Stomach (tissue), 9 donors: ENCODE results near the gene MFAP4. TPM values are rescaled to one million over a fixed set of nuclear protein-coding genes. Genes with fewer than 3 reads are reported as not detected.

ENCODE experiments used
- DNase-seq, 2 donors: peaks; one replicate each; pipeline versions ENCODE4 v3.0.0 to v3.0.0-alpha.2; 2013 to 2019
- H3K27ac ChIP-seq, 5 donors: fragments of 200-600 bp in 4 of 5; sonication (generic) in 4 of 5; one replicate each; pipeline ENCODE4 v1.5.1; 2013 to 2019; ENCODE audit warnings: mild to moderate bottlenecking in 1 of 5, moderate library complexity in 1 of 5
- H3K27me3 ChIP-seq, 3 donors: fragments of 200-600 bp; sonication (generic); one replicate each; pipeline ENCODE4 v1.5.1; 2017 to 2019; ENCODE audit warnings: mixed run types in 1 of 3
- H3K36me3 ChIP-seq, 4 donors: fragments of 200-600 bp; sonication (generic); 1 replicate in 3 of 4; 2 replicates in 1 of 4; pipeline ENCODE4 v1.5.1; 2016 to 2019
- H3K4me1 ChIP-seq, 4 donors: fragments of 200-600 bp; sonication (generic); one replicate each; pipeline ENCODE4 v1.5.1; 2016 to 2019
- H3K4me3 ChIP-seq, 4 donors: fragments of 200-600 bp; sonication (generic) in 3 of 4; one replicate each; pipeline ENCODE4 v1.5.1; 2016 to 2019; ENCODE audit warnings: mild to moderate bottlenecking in 1 of 4
- H3K9me3 ChIP-seq, 4 donors: fragments of 200-600 bp; sonication (generic); one replicate each; pipeline ENCODE4 v1.5.1; 2016 to 2019
- EP300 ChIP-seq: sonication (generic); formaldehyde crosslinking; IDR thresholded peaks from one replicate; pipeline ENCODE4 v1.6.1; 2017; ENCODE audit warnings: antibody characterized with exemption
- POLR2A ChIP-seq, 4 donors: fragments of 450-650 bp; IDR thresholded peaks; one replicate each; pipeline ENCODE4 v1.6.1; 2016; ENCODE audit warnings: antibody characterized with exemption in 4 of 4, control low read depth in 2 of 4, mild to moderate bottlenecking in 1 of 4, moderate library complexity in 1 of 4
- POLR2AphosphoS5 ChIP-seq, 3 donors: sonication (generic); formaldehyde crosslinking; IDR thresholded peaks; one replicate each; pipeline ENCODE4 v1.6.1; 2016; ENCODE audit warnings: antibody characterized with exemption in 3 of 3
- WGBS, 5 donors: extraction: QIAGEN DNeasy Blood & Tissue Kit in 3 of 5; methylation state at CpG; one replicate each; pipeline versions ENCODE4 v1.1.5 to v1.1.7; 2013 to 2018; 5-methylcytosine and 5-hydroxymethylcytosine counted together
- intact Hi-C: fragments of 100-400 bp; cut with DNase I; formaldehyde crosslinking; loops from one replicate; pipeline ENCODE4 v1.15.1; 2023; ENCODE audit warnings: low total_unique reads
- polyA plus RNA-seq, 3 donors: library from polyadenylated mRNA; stranded (reverse); fragments of 200-250 nt; gene quantifications; one replicate each; pipeline ENCODE4 v1.2.3, GENCODE V29; 2013
- total RNA-seq, 5 donors: library from RNA; depleted of rRNA; stranded (reverse); fragments of >200 nt; gene quantifications; one replicate each; pipeline versions ENCODE4 v1.1.0 to v1.2.3, GENCODE V29; 2014 to 2016
- TF ChIP-seq, protein P1 (sequence below), 7 experiments: fragments of 450-650 bp in 4 of 7; fragments of 200-600 bp in 3 of 7; sonication (generic) in 3 of 7; IDR thresholded peaks; one replicate each; pipeline ENCODE4 v1.5.1; 2016 to 2019; ENCODE audit warnings: antibody characterized with exemption in 7 of 7, control low read depth in 2 of 7, mild to moderate bottlenecking in 1 of 7
- donor health status: healthy with polysubstance abuse.
- donor health status: Bipolar disorder and iron deficiency.
- donor health status: healthy.

The MFAP4 gene
- total and polyA plus RNA-seq, 8 donors, result 29.3 to 125 (median 55.4) TPM

DNA sequence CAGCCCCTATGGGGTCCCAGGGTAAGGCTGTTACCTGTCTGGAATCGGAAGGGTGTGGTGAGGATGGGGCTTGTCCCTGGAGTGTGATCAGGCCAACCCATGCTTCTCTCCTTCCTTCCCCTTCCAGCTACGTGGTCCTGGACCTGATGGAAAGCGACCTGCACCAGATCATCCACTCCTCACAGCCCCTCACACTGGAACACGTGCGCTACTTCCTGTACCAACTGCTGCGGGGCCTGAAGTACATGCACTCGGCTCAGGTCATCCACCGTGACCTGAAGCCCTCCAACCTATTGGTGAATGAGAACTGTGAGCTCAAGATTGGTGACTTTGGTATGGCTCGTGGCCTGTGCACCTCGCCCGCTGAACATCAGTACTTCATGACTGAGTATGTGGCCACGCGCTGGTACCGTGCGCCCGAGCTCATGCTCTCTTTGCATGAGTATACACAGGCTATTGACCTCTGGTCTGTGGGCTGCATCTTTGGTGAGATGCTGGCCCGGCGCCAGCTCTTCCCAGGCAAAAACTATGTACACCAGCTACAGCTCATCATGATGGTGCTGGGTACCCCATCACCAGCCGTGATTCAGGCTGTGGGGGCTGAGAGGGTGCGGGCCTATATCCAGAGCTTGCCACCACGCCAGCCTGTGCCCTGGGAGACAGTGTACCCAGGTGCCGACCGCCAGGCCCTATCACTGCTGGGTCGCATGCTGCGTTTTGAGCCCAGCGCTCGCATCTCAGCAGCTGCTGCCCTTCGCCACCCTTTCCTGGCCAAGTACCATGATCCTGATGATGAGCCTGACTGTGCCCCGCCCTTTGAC lies 6.3 kb downstream of the MFAP4 start:
- intact Hi-C loops, result no loop called here
- TF ChIP-seq EP300 (no peak), POLR2AphosphoS5 (IDR thresholded peaks at IDR 0.05) (no peak), POLR2A (IDR thresholded peaks at IDR 0.05) (no peak)
- TF ChIP-seq, protein P1, sequence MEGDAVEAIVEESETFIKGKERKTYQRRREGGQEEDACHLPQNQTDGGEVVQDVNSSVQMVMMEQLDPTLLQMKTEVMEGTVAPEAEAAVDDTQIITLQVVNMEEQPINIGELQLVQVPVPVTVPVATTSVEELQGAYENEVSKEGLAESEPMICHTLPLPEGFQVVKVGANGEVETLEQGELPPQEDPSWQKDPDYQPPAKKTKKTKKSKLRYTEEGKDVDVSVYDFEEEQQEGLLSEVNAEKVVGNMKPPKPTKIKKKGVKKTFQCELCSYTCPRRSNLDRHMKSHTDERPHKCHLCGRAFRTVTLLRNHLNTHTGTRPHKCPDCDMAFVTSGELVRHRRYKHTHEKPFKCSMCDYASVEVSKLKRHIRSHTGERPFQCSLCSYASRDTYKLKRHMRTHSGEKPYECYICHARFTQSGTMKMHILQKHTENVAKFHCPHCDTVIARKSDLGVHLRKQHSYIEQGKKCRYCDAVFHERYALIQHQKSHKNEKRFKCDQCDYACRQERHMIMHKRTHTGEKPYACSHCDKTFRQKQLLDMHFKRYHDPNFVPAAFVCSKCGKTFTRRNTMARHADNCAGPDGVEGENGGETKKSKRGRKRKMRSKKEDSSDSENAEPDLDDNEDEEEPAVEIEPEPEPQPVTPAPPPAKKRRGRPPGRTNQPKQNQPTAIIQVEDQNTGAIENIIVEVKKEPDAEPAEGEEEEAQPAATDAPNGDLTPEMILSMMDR (IDR thresholded peaks at IDR 0.05), result no peak
- WGBS, 5 donors, result 89 to 94% (median 92%) methylated on average over 23 to 29 of the region's 29 CpGs
- Histone ChIP-seq H3K36me3 (peaks cover 46 to 62% (median 55%) of the 10 kb centered on the region in 4 donors), H3K9me3 (no peaks in the 10 kb centered on the region), H3K27me3 (no peaks in the 10 kb centered on the region), H3K4me3 (no peak overlapping the region), H3K4me1 (peaks cover 45 to 84% (median 78%) of the 10 kb centered on the region in 4 donors), H3K27ac (peak overlapping the region in 1 of 5 donors; percentile 96)
- no peak for DNase-seq

DNA sequence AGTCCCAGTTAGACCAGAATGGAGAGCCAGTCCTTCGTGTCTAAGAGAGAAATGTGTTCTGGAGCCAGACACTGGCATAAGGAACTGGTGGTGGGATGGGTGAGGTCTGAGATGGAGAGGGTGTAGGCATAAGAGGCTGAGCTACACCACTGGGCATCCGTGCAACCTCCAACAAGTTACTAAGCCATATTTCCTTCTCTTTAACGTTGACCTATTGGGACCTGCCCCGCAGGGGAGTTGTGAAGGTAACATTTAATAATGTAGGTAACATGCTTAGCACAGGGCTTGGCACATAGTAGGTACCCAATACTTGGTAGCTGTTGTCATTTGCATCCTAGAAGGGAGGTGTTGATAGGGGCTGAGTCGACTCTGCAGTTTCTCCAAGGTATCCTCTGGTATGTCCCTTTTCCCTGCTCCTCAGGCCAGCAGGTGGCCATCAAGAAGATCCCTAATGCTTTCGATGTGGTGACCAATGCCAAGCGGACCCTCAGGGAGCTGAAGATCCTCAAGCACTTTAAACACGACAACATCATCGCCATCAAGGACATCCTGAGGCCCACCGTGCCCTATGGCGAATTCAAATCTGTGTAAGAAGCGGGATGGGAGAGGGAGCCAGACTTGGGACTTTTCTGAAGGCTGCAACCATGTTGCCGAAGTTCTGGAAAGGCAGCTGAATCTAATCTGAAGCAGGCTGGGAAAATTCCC lies 7.5 kb downstream of the MFAP4 start:
- Histone ChIP-seq H3K36me3 (peaks cover 46 to 51% (median 51%) of the 10 kb centered on the region in 4 donors), H3K27ac (peak overlapping the region; percentile 85 to 99 (median 96))
- 76 to 85% (median 78%) methylated on average over 10 to 13 of the region's 13 CpGs for WGBS, 5 donors

DNA sequence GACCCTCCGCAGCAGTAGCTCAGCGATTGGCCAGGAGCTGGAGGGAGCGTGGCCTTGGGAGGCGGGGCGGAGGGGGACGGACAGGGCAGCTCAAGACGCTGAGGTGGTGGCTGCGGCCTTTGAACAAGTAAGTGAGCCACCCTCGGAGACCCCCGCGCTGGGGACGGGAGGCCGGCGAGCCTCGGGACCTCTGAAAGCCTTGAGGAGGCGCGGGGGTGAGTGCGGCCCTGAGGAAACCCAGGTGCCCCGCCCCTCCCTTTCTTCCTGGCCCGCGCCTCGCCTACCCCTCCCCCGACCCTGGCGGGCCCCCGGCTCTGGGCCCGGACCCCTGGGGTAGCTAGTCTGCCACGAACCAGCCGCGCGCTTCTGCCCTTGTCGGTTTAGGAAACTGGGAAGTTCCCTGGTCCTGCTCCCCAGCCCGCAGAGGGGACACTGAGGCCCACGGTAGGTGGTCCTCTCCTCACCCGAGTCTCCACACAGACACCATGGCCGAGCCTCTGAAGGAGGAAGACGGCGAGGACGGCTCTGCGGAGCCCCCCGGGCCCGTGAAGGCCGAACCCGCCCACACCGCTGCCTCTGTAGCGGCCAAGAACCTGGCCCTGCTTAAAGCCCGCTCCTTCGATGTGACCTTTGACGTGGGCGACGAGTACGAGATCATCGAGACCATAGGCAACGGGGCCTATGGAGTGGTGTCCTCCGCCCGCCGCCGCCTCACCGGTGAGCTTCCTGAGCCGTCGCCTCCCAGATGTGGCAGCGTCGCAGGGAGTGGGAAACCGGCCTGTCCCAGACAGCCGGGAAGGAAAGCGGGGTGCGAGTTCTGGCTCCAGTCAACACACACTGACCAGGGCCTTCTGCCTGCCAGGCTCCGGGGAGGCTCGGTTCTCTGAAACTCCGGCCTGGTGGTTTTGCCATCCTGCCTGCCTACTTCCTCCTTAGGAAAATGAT lies 8.3 kb downstream of the MFAP4 start, which contains the start of gene MAPK7:
TSS of gene MAPK7 (plus strand) at position 83 of the 945 bp plus-strand sequence. CDS start at position 486, 403 bp downstream.
- H3K27ac ChIP-seq, result peak within 1 kb of the TSS; percentile 94 to 99 (median 97)
- no peaks in the 10 kb centered on the region for H3K9me3 ChIP-seq
- 4 to 8% (median 7%) methylated on average over 41 to 69 of the region's 69 CpGs for WGBS, 5 donors
- TF ChIP-seq, protein P1 (IDR thresholded peaks at IDR 0.05), result no peak
- no peak for TF ChIP-seq EP300
- H3K27me3 ChIP-seq, result no peaks in the 10 kb centered on the region
- H3K4me1 ChIP-seq, result peaks cover 25 to 66% (median 59%) of the 10 kb centered on the region in 4 donors
- intact Hi-C loops, result no loop called here
- peaks cover 40 to 43% (median 42%) of the 10 kb centered on the region in 4 donors for H3K36me3 ChIP-seq
- peak within 1 kb of the TSS; percentile 69 to 95 (median 87) for H3K4me3 ChIP-seq
- DNase-seq, result peak in 1 of 2 donors; percentile 56

More for the DNA sequence above, 7.5 kb downstream of the MFAP4 start:
- Histone ChIP-seq H3K4me1 (peaks cover 34 to 74% (median 67%) of the 10 kb centered on the region in 4 donors), H3K27me3 (no peaks in the 10 kb centered on the region), H3K4me3 (peak overlapping the region; percentile 69 to 95 (median 87)), H3K9me3 (no peaks in the 10 kb centered on the region)
- TF ChIP-seq POLR2AphosphoS5 (IDR thresholded peaks at IDR 0.05) (no peak), EP300 (no peak), POLR2A (IDR thresholded peaks at IDR 0.05) (no peak)
- TF ChIP-seq, protein P1 (IDR thresholded peaks at IDR 0.05), result no peak
- DNase-seq, result no peak
- intact Hi-C loops, result no loop called here
